Neural cell (in vitro differentiated cells): ENCODE results near the gene ATAD2B. TPM values are rescaled to one million over a fixed set of nuclear protein-coding genes. Genes with fewer than 3 reads are reported as not detected.
"Not testable (repeated sequence)": the region's sequence is repeated elsewhere in the genome, so short reads cannot be mapped to it uniquely, and the experiment has no call there.

ENCODE experiments used
- H2AFZ ChIP-seq: fragments of 200-600, 300-800 bp; sonication (generic), shearing (Covaris generic); 2 replicates; pipeline ENCODE4 v1.6.0; 2014; ENCODE audit warnings: low read depth, mild to moderate bottlenecking, antibody characterized with exemption, low read length, moderate library complexity
- H3F3A ChIP-seq: fragments of 200-600 bp; shearing (Covaris generic); 2 replicates; pipeline ENCODE4 v1.6.1; 2016; ENCODE audit warnings: mild to moderate bottlenecking, moderate library complexity, mixed read lengths, antibody characterized with exemption, low read length; ENCODE audit not compliant: insufficient read depth, poor library complexity, severe bottlenecking
- H3K27ac ChIP-seq: fragments of 200-600, 300-800 bp; sonication (generic), shearing (Covaris generic); 2 replicates; pipeline ENCODE4 v1.5.1; 2014; ENCODE audit warnings: mild to moderate bottlenecking, low read length, moderate library complexity
- H3K27me3 ChIP-seq: fragments of 300-800, 200-600 bp; sonication (generic), shearing (Covaris generic); 2 replicates; pipeline ENCODE4 v1.6.0; 2014; ENCODE audit warnings: mild to moderate bottlenecking, low read depth, low read length, moderate library complexity; ENCODE audit not compliant: insufficient read depth
- H3K36me3 ChIP-seq: fragments of 300-800, 200-600 bp; sonication (generic), shearing (Covaris generic); 2 replicates; pipeline ENCODE4 v1.5.1; 2014; ENCODE audit warnings: mild to moderate bottlenecking, antibody characterized with exemption, low read length, moderate library complexity; ENCODE audit not compliant: insufficient read depth
- H3K4me2 ChIP-seq: fragments of 300-800, 200-600 bp; sonication (generic), shearing (Covaris generic); 2 replicates; pipeline ENCODE4 v1.6.0; 2014; ENCODE audit warnings: mild to moderate bottlenecking, low read length
- H3K4me3 ChIP-seq: fragments of 300-800, 200-600 bp; sonication (generic), shearing (Covaris generic); 2 replicates; pipeline ENCODE4 v1.5.1; 2014; ENCODE audit warnings: mild to moderate bottlenecking, low read length, moderate library complexity
- H3K79me2 ChIP-seq: fragments of 200-600 bp; shearing (Covaris generic); replicated peaks from 2 replicates; pipeline ENCODE4 v1.6.0; 2014; ENCODE audit warnings: mild to moderate bottlenecking, low read length, moderate library complexity; ENCODE audit not compliant: insufficient read depth
- H3K9ac ChIP-seq: fragments of 300-800, 200-600 bp; sonication (generic), shearing (Covaris generic); 2 replicates; pipeline ENCODE4 v1.6.1; 2016; ENCODE audit warnings: mild to moderate bottlenecking, low read length, mixed read lengths
- H3K9me2 ChIP-seq: fragments of 200-600 bp; shearing (Covaris generic); 2 replicates; pipeline ENCODE4 v1.6.1; 2016; ENCODE audit warnings: mild to moderate bottlenecking, low read length, mixed read lengths; ENCODE audit not compliant: insufficient read depth
- H3K9me3 ChIP-seq: fragments of 200-600, 300-800 bp; sonication (generic), shearing (Covaris generic); 2 replicates; pipeline ENCODE4 v1.6.1; 2016; ENCODE audit warnings: mild to moderate bottlenecking, mixed run types, low read length, moderate library complexity, mixed read lengths
- H4K20me1 ChIP-seq: fragments of 200-600 bp; shearing (Covaris generic); 2 replicates; pipeline ENCODE4 v1.6.1; 2016; ENCODE audit warnings: mild to moderate bottlenecking, mixed run types; ENCODE audit not compliant: insufficient read depth
- CTCF ChIP-seq: fragments of 450-650 bp; IDR thresholded peaks from 2 replicates; pipeline ENCODE4 v1.5.1; 2014; ENCODE audit warnings: antibody characterized with exemption, mild to moderate bottlenecking, moderate library complexity; ENCODE audit not compliant: poor library complexity, severe bottlenecking
- EP300 ChIP-seq: fragments of 450-650 bp; conservative IDR thresholded peaks from 2 replicates; pipeline ENCODE4 v1.6.1; 2014; ENCODE audit warnings: antibody characterized with exemption, mild to moderate bottlenecking, moderate library complexity; ENCODE audit not compliant: poor library complexity, severe bottlenecking
- EZH2 ChIP-seq: fragments of 200-600, 300-800 bp; shearing (Covaris generic), sonication (generic); IDR thresholded peaks from 2 replicates; pipeline ENCODE4 v1.6.1; 2014; ENCODE audit warnings: antibody characterized with exemption, low read length, borderline replicate concordance, mild to moderate bottlenecking; ENCODE audit not compliant: insufficient read depth, poor library complexity, severe bottlenecking
- MXI1 ChIP-seq: fragments of 450-650 bp; conservative IDR thresholded peaks from 2 replicates; pipeline ENCODE4 v1.6.1; 2014; ENCODE audit warnings: antibody characterized with exemption, mild to moderate bottlenecking; ENCODE audit not compliant: poor library complexity, severe bottlenecking
- POLR2AphosphoS5 ChIP-seq: IDR thresholded peaks from 2 replicates; pipeline ENCODE4 v1.6.1; 2012
- RAD21 ChIP-seq: fragments of 450-650 bp; conservative IDR thresholded peaks from 2 replicates; pipeline ENCODE4 v1.6.1; 2014; ENCODE audit warnings: antibody characterized with exemption, mild to moderate bottlenecking, moderate library complexity
- REST ChIP-seq: IDR thresholded peaks from 2 replicates; pipeline ENCODE4 v1.6.1; 2012; ENCODE audit warnings: borderline replicate concordance
- SMC3 ChIP-seq: fragments of 450-650 bp; conservative IDR thresholded peaks from 2 replicates; pipeline ENCODE4 v1.6.1; 2014; ENCODE audit warnings: antibody characterized with exemption, mild to moderate bottlenecking, moderate library complexity; ENCODE audit not compliant: poor library complexity
- TAF1 ChIP-seq: IDR thresholded peaks from 2 replicates; pipeline ENCODE4 v1.6.1; 2012; ENCODE audit warnings: low read depth
- polyA plus RNA-seq: library from polyadenylated mRNA; depleted of rRNA; stranded (reverse); fragments of >200 nt; gene quantifications from 2 replicates; pipeline ENCODE4 v1.2.3, GENCODE V29; 2014

Gene ATAD2B
- polyA plus RNA-seq, 1 donor from 2014 or later: 37.6 TPM

DNA sequence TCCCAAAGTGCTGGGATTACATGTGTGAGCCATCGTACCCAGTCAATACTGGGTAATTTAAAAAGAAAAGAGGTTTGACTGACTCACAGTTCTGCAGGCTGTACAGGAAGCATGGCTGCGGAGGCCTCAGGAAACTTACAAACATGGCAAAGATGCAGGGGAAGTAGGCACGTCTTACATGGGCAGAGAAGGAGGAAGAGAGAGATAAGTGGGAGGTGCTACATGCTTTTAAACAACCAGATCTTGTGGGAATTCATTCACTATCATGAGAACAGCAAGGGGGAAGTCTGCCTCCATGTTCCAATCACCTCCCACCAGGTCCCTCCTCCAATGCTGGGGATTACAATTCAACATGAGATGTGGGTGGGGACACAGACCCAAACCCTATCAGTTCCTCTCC, 192.5 kb downstream of the ATAD2B start:
- H3F3A ChIP-seq: no peaks in the 10 kb centered on the region
- no peak overlapping the region for H3K27ac ChIP-seq
- H3K4me3 ChIP-seq: no peak overlapping the region
- no peak overlapping the region for H3K9ac ChIP-seq
- no peak overlapping the region for H3K4me2 ChIP-seq
- H3K27me3 ChIP-seq: no peaks in the 10 kb centered on the region
- H3K36me3 ChIP-seq: no peaks in the 10 kb centered on the region
- no peaks in the 10 kb centered on the region for H3K9me2 ChIP-seq
- H4K20me1 ChIP-seq: no peaks in the 10 kb centered on the region
- no peaks in the 10 kb centered on the region for H3K79me2 ChIP-seq
- no peaks in the 10 kb centered on the region for H3K9me3 ChIP-seq
- TF ChIP-seq POLR2AphosphoS5 (no peak), EZH2 (no peak), MXI1 (no peak), SMC3 (no peak), TAF1 (no peak), RAD21 (no peak), REST (no peak), CTCF (no peak), EP300 (no peak)
- no peak overlapping the region for H2AFZ ChIP-seq

- H3K9me3 ChIP-seq, H4K20me1 ChIP-seq, H3K4me3 ChIP-seq, H3K79me2 ChIP-seq, H3K9ac ChIP-seq, H2AFZ ChIP-seq, H3F3A ChIP-seq, H3K27me3 ChIP-seq, H3K27ac ChIP-seq, H3K4me2 ChIP-seq, H3K36me3 ChIP-seq, H3K9me2 ChIP-seq: not testable (repeated sequence)
These were observed 203.9 kb downstream of the ATAD2B start for GRCh38 chr2:23723029-23723428.

- no peaks in the 10 kb centered on the region for H3K9me3 ChIP-seq
- peaks cover 5% of the 10 kb centered on the region for H3K36me3 ChIP-seq
- no peaks in the 10 kb centered on the region for H3K27me3 ChIP-seq
- H3K27ac ChIP-seq: no peak overlapping the region
- no peak overlapping the region for H2AFZ ChIP-seq
- H3K4me3 ChIP-seq: no peak overlapping the region
- H3K9ac ChIP-seq: no peak overlapping the region
- H3K9me2 ChIP-seq: no peaks in the 10 kb centered on the region
- H3K4me2 ChIP-seq: no peak overlapping the region
- no peaks in the 10 kb centered on the region for H4K20me1 ChIP-seq
- TF ChIP-seq MXI1 (no peak), SMC3 (no peak), EP300 (no peak), RAD21 (no peak), EZH2 (no peak), TAF1 (no peak), REST (no peak), CTCF (no peak), POLR2AphosphoS5 (no peak)
- H3F3A ChIP-seq: no peaks in the 10 kb centered on the region
- H3K79me2 ChIP-seq: peaks cover 3% of the 10 kb centered on the region
These were observed 204.7 kb downstream of the ATAD2B start for GRCh38 chr2:23722255-23722654.
